ENCODE results near the gene LY86. TPM values are rescaled to one million over a fixed set of nuclear protein-coding genes. Genes with fewer than 3 reads are reported as not detected.

LY86 gene
- total and polyA plus RNA-seq, 10 of the 15 experiments (the other 5 are each of a cell fraction or from before 2014, with no cell fraction given) = 68.2 to 457 (median 128) TPM

DNA sequence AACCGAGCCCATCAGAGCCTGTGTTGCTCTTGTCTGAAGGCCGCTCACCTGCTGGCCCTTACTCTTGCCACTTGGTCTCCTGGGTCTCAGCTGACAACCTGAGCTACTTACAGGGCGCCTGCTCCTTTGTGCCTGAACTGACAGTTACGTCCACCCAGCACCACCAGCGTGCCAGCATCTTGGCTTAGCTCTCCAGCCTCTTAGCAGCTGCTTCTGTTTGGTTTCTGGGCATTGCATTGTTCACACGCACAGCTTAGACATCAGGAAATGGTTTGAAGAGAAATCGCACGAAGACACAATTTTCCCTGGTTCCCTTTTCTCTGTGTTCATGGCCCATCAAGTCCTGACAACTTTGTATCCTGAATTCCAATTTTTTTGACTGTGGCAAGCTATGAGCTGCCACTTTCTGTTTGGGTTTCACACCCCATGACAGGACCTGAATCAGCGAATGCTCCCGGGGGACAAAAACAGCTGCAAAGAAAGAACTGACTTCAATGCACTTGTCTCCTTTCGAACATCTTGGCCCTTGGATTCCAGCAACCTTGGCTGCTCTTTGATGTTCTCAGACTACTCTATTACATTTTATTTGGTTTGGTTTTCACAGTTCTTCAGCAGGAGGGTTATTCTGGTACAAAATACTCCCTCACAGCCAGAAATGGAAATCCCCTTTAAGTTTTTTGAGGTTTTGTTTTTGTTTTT is 45.2 kb upstream of the LY86 start (continued):
- TF ChIP-seq, protein P1, sequence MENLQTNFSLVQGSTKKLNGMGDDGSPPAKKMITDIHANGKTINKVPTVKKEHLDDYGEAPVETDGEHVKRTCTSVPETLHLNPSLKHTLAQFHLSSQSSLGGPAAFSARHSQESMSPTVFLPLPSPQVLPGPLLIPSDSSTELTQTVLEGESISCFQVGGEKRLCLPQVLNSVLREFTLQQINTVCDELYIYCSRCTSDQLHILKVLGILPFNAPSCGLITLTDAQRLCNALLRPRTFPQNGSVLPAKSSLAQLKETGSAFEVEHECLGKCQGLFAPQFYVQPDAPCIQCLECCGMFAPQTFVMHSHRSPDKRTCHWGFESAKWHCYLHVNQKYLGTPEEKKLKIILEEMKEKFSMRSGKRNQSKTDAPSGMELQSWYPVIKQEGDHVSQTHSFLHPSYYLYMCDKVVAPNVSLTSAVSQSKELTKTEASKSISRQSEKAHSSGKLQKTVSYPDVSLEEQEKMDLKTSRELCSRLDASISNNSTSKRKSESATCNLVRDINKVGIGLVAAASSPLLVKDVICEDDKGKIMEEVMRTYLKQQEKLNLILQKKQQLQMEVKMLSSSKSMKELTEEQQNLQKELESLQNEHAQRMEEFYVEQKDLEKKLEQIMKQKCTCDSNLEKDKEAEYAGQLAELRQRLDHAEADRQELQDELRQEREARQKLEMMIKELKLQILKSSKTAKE (IDR thresholded peaks at IDR 0.05; ENCODE audit: low read depth, poor library complexity, severe bottlenecking) = peak; percentile 64
- TF ChIP-seq SREBF1 (IDR thresholded peaks at IDR 0.05; ENCODE audit: low read length) (no peak), DPF2 (IDR thresholded peaks at IDR 0.05) (peak; percentile 88), ATF7 (IDR thresholded peaks at IDR 0.05; ENCODE audit: low read depth) (peak; percentile 37; the same call in 1 of the 2 replicates), EP300 (IDR thresholded peaks at IDR 0.05; ENCODE audit: borderline replicate concordance in 1 of 2, control insufficient read depth in 1 of 2, low read depth in 2 of 2, low read length in 2 of 2) (peak in 1 of 2 experiments; percentile 40; a peak in 3 of 4 replicates), NFYB (IDR thresholded peaks at IDR 0.05; ENCODE audit: insufficient read depth, low read depth, low read length) (no peak), STAT1 (conservative IDR thresholded peaks at IDR 0.05) (no peak), LARP7 (IDR thresholded peaks at IDR 0.05) (no peak), RCOR1 (conservative IDR thresholded peaks at IDR 0.05; ENCODE audit: low read depth, low read length) (no peak), SUPT20H (IDR thresholded peaks at IDR 0.05; ENCODE audit: borderline replicate concordance, control insufficient read depth, low read depth, low read length) (no peak), BHLHE40 (IDR thresholded peaks at IDR 0.05; ENCODE audit: borderline replicate concordance in 1 of 2, low read depth in 2 of 2, low read length in 1 of 2) (peak; percentile 13 to 38; a peak in 1 of 4 replicates), CBX3 (IDR thresholded peaks at IDR 0.05; ENCODE audit: borderline replicate concordance, low read depth) (no peak), MYC (IDR thresholded peaks at IDR 0.05; ENCODE audit: insufficient read depth, insufficient read length, insufficient replicate concordance, low read length, severe bottlenecking) (no peak)
- TF ChIP-seq, protein P2, sequence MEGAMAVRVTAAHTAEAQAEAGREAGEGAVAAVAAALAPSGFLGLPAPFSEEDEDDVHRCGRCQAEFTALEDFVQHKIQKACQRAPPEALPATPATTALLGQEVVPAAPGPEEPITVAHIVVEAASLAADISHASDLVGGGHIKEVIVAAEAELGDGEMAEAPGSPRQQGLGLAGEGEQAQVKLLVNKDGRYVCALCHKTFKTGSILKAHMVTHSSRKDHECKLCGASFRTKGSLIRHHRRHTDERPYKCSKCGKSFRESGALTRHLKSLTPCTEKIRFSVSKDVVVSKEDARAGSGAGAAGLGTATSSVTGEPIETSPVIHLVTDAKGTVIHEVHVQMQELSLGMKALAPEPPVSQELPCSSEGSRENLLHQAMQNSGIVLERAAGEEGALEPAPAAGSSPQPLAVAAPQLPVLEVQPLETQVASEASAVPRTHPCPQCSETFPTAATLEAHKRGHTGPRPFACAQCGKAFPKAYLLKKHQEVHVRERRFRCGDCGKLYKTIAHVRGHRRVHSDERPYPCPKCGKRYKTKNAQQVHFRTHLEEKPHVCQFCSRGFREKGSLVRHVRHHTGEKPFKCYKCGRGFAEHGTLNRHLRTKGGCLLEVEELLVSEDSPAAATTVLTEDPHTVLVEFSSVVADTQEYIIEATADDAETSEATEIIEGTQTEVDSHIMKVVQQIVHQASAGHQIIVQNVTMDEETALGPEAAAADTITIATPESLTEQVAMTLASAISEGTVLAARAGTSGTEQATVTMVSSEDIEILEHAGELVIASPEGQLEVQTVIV (IDR thresholded peaks at IDR 0.05; ENCODE audit: borderline replicate concordance, partially characterized antibody) = no peak
- TF ChIP-seq, protein P3, sequence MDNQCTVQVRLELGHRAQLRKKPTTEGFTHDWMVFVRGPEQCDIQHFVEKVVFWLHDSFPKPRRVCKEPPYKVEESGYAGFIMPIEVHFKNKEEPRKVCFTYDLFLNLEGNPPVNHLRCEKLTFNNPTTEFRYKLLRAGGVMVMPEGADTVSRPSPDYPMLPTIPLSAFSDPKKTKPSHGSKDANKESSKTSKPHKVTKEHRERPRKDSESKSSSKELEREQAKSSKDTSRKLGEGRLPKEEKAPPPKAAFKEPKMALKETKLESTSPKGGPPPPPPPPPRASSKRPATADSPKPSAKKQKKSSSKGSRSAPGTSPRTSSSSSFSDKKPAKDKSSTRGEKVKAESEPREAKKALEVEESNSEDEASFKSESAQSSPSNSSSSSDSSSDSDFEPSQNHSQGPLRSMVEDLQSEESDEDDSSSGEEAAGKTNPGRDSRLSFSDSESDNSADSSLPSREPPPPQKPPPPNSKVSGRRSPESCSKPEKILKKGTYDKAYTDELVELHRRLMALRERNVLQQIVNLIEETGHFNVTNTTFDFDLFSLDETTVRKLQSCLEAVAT (IDR thresholded peaks at IDR 0.05) = peak; percentile 22; the same call in 1 of the 2 replicates
- TF ChIP-seq, protein P4, sequence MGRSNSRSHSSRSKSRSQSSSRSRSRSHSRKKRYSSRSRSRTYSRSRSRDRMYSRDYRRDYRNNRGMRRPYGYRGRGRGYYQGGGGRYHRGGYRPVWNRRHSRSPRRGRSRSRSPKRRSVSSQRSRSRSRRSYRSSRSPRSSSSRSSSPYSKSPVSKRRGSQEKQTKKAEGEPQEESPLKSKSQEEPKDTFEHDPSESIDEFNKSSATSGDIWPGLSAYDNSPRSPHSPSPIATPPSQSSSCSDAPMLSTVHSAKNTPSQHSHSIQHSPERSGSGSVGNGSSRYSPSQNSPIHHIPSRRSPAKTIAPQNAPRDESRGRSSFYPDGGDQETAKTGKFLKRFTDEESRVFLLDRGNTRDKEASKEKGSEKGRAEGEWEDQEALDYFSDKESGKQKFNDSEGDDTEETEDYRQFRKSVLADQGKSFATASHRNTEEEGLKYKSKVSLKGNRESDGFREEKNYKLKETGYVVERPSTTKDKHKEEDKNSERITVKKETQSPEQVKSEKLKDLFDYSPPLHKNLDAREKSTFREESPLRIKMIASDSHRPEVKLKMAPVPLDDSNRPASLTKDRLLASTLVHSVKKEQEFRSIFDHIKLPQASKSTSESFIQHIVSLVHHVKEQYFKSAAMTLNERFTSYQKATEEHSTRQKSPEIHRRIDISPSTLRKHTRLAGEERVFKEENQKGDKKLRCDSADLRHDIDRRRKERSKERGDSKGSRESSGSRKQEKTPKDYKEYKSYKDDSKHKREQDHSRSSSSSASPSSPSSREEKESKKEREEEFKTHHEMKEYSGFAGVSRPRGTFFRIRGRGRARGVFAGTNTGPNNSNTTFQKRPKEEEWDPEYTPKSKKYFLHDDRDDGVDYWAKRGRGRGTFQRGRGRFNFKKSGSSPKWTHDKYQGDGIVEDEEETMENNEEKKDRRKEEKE (IDR thresholded peaks at IDR 0.05) = no peak
- TF ChIP-seq, protein P5, sequence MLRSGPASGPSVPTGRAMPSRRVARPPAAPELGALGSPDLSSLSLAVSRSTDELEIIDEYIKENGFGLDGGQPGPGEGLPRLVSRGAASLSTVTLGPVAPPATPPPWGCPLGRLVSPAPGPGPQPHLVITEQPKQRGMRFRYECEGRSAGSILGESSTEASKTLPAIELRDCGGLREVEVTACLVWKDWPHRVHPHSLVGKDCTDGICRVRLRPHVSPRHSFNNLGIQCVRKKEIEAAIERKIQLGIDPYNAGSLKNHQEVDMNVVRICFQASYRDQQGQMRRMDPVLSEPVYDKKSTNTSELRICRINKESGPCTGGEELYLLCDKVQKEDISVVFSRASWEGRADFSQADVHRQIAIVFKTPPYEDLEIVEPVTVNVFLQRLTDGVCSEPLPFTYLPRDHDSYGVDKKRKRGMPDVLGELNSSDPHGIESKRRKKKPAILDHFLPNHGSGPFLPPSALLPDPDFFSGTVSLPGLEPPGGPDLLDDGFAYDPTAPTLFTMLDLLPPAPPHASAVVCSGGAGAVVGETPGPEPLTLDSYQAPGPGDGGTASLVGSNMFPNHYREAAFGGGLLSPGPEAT (IDR thresholded peaks at IDR 0.05; ENCODE audit: low read depth) = peak; percentile 90

Data from GM12878 (cell line).